Measurements from ENCODE around the gene FUT7.

- no peak for TF ChIP-seq CTCF (IDR thresholded peaks at IDR 0.05)
- no peak for TF ChIP-seq POLR2A (IDR thresholded peaks at IDR 0.05)
- TF ChIP-seq EP300 (IDR thresholded peaks at IDR 0.05) = no peak
- no peak for TF ChIP-seq POLR2AphosphoS5 (IDR thresholded peaks at IDR 0.05)
These were observed 12.9 kb downstream of the FUT7 start for GRCh38 chr9:137018761-137019559.
